LNCaP clone FGC (cell line): ENCODE measurements around the gene UGT1A10.

Experiments
- DNase-seq: peaks from one replicate; pipeline ENCODE4 v3.0.0-alpha.2; 2011; ENCODE audit warnings: low read depth
- H3K4me3 ChIP-seq: 2 replicates; pipeline ENCODE4 v1.5.1; 2011; ENCODE audit warnings: mild to moderate bottlenecking, low read depth, low read length, control low read depth
- CTCF ChIP-seq: IDR thresholded peaks from 2 replicates; pipeline ENCODE4 v1.5.1; 2012; ENCODE audit warnings: mild to moderate bottlenecking; ENCODE audit not compliant: control insufficient read depth, insufficient read depth; ENCODE audit errors: extremely low read depth

Gene UGT1A10

GRCh38 chr2:233821709-233822100 is 185.5 kb downstream of the UGT1A10 start:
- no peak for DNase-seq
- TF ChIP-seq CTCF = no peak
- H3K4me3 ChIP-seq = no peak overlapping the region

- no peak for TF ChIP-seq CTCF
- no peak overlapping the region for H3K4me3 ChIP-seq
- no peak for DNase-seq
Observed at GRCh38 chr2:233822101-233822771, 186.0 kb downstream of the UGT1A10 start.
